NCI-H1436 (cell line): ENCODE measurements around the gene BLVRA.
"Not testable (repeated sequence)": the region's sequence is repeated elsewhere in the genome, so short reads cannot be mapped to it uniquely, and the experiment has no call there.

ENCODE experiments used
- DNase-seq: peaks from one replicate; lab custom pipeline; 2025; lab: John Stamatoyannopoulos, UW

Gene BLVRA

GRCh38 chr7:43769791-43770465, 11.4 kb downstream of the BLVRA start:
- no peak for DNase-seq

DNA sequence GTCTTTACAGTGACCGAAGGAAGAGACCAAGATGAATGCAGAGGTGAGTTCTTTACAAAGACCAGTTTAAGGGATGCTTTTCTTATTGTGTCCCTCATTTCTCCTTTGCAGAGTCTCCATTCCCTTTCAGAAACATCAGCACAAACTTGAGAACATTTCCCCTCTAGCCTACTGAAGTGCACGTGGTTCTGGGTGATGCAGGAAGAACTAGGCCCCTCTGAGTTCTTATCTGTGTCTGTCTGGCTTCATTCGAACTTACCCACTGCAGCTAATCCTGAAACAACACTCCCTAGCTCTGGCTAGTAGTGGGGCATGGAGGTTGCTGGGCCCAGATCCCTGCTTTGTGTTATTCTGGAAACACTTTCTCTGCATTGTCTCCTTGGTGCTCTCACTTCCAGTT, 12.6 kb downstream of the BLVRA start:
- DNase-seq = no peak

- no peak for DNase-seq
Measured at GRCh38 chr7:43771573-43771972, 13.1 kb downstream of the BLVRA start.

DNA sequence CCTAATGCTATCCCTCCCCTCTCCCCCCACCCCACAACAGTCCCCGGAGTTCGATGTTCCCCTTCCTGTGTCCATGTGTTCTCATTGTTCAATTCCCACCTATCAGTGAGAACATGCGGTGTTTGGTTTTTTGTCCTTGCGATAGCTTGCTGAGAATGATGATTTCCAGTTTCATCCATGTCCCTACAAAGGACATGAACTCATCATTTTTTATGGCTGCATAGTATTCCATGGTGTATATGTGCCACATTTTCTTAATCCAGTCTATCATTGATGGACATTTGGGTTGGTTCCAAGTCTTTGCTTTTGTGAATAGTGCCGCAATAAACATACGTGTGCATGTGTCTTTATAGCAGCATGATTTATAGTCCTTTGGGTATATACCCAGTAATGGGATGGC, 14.8 kb downstream of the BLVRA start:
- not testable (repeated sequence) for DNase-seq

GRCh38 chr7:43775255-43775654, 16.8 kb downstream of the BLVRA start:
- not testable (repeated sequence) for DNase-seq

DNA sequence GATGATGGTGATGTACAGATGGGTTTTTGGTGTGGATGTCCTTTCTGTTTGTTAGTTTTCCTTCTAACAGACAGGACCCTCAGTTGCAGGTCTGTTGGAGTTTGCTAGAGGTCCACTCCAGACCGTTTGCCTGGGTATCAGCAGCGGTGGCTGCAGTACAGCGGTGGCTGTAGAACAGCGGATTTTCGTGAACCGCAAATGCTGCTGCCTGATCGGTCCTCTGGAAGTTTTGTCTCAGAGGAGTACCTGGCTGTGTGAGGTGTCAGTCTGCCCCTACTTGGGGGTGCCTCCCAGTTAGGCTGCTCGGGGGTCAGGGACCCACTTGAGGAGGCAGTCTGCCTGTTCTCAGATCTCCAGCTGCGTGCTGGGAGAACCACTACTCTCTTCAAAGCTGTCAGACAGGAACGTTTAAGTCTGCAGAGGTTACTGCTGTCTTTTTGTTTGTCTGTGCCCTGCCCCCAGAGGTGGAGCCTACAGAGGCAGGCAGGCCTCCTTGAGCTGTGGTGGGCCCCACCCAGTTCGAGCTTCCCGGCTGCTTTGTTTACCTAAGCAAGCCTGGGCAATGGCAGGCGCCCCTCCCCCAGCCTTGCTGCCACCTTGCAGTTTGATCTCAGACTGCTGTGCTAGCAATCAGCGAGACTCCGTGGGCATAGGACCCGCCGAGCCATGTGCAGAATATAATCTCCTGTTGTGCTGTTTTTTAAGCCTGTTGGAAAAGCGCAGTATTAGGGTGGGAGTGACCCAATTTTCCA, 20.0 kb downstream of the BLVRA start:
- DNase-seq = not testable (repeated sequence)

DNA sequence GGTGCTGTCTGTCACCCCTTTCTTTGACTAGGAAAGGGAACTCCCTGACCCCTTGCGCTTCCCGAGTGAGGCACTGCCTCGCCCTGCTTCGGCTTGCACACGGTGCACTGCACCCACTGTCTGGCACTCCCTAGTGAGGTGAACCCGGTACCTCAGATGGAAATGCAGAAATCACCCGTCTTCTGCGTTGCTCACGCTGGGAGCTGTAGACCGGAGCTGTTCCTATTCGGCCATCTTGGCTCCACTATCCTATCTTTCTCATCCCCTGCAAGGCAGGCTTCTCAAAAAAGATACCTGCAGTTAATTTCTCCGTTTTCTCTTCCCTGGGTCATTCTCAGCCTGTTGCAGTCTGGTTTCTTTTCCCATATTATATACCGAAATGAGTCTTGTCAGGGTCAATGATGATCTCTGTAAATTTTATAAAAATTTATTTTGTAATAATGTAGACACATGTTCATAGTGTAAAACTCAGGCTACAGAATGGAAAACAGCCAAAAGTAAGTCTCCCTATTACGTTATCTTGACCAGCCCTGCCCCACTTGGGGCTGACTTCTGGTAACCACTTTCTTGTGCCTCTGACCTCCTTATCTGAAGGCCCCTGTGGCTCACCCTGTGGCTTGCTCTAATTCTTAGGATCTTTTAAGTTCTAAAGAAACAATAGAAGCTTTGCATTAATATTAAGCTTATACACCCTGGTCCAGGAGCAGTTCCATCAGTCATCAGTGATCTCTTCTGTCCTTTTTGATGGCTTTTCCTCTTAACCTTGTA, 20.7 kb downstream of the BLVRA start:
- DNase-seq = no peak

DNA sequence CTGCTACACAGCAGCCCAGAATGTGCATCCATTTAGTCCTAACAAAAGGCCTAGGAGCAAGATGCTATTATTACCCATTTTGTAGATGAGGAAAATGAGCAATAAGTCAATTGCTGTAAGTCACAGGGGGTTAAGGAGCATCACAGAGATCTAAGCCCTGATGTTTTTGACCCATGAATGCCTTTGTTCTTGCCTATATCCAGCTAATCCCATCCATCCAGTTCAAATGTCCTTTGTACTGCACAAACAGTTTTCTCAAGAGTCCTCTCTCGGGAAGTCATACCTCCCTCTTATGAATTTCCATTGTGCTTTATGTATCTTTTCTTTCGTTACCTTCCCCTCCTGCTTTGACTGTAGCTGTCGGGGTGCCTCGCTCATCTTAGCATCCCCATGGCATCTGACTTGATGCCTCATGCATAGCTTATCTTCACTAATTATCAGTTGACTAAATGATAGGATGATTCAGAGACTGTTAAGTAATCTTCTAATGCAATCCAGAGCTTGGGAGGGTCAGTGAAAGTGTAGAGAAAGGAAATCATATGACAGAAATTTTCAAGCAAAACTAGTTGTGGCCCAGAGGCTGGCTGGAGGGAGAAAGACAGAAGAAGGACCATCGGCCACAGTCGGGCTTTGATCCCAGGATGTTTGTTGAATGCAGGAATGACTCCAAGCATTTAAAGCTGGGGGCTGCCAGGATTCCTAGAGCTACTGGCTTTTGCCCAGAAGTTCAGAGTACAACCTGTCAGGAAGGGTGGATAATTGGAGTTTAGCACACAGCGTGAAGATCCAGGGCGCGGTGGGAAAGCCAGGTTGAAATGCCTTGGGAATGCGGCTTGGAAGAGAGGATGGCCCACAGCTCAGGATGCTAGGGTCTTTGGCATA, 23.5 kb downstream of the BLVRA start:
- DNase-seq = no peak

DNA sequence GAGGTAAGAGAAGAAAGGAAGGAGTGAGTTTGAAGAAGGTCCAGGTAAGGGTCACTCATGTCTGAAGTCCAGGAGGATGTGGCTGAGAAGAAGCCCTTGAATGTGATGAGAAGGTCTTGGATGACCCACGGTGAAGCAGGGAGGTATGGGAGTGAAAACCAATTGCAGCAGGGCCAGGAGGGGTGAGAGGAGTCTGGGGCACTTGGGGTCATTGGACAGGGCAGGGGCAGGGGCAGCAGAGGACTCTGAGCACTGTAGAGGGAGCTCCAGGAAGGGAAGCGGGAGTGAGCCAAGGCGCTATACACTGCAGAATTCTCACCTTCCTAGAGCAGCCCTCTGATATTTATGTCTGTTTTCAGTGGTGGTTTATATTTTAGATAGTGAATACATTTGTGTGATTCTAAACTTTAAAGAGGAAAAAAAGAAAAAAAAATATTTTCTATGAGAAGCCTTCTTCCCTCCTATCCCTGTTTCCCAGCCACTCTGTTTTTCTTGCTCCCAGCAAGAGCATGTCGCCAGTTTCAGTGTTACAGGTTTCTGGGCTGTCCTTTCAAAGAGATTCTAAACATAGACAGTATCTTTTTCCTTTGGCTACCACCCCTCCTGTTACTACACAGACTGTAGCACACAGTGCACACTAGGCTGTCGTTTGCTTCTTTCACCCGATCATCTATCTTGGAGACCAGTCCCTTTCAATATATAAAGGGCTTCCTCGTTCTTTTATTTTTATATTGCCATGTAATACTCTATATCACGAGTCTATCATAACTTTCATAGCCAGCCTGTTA, 24.5 kb downstream of the BLVRA start:
- no peak for DNase-seq

- DNase-seq = no peak
Measured at GRCh38 chr7:43784030-43784584, 25.6 kb downstream of the BLVRA start.

DNA sequence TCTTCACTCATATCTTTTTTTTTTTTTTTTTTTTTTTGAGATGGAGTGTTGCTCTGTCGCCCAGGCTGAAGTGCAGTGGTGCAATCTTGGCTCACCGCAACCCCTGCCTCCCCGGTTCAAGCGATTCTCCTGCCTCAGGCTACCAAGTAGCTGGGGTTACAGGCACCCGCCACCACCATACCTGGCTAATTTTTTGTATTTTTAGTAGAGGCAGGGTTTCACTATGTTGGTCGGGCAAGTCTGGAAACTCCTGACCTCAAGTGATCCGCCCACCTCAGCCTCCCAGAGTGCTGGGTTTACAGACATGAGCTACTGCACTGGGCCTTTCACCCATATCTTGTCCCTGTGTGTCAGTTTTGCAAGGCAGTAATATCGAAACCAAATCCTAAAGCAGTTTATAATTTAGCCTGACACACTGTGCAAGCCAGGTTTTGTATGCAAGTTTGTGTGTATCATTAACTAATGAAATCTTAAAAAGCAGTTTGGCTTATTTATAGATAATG, 26.2 kb downstream of the BLVRA start:
- DNase-seq = not testable (repeated sequence)

GRCh38 chr7:43785420-43785819, 26.9 kb downstream of the BLVRA start:
- DNase-seq = no peak

- DNase-seq = no peak
Measured at GRCh38 chr7:43787771-43788170, 29.3 kb downstream of the BLVRA start.

GRCh38 chr7:43790006-43790405, 31.5 kb downstream of the BLVRA start:
- no peak for DNase-seq

GRCh38 chr7:43790834-43791233, 32.4 kb downstream of the BLVRA start:
- no peak for DNase-seq

DNA sequence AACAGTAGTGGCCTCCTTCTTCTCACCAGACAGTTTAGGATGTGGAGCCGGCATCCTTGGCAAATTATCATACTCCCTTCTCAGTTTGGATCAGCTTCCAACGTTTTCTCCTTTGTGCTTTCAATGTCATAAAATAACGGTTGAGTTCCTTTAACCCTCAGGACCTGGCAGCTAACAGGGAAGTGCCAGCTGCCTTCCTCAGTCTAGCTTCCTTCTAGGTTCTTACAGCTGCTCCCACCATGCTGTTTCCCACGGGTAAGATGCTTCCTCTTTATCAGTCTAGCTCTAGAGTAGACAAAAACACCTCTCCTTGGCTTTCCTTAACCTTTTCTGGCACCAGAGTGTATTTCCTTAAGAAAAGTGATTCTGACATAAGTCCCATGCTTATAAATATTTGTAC, 33.2 kb downstream of the BLVRA start:
- DNase-seq = no peak

DNA sequence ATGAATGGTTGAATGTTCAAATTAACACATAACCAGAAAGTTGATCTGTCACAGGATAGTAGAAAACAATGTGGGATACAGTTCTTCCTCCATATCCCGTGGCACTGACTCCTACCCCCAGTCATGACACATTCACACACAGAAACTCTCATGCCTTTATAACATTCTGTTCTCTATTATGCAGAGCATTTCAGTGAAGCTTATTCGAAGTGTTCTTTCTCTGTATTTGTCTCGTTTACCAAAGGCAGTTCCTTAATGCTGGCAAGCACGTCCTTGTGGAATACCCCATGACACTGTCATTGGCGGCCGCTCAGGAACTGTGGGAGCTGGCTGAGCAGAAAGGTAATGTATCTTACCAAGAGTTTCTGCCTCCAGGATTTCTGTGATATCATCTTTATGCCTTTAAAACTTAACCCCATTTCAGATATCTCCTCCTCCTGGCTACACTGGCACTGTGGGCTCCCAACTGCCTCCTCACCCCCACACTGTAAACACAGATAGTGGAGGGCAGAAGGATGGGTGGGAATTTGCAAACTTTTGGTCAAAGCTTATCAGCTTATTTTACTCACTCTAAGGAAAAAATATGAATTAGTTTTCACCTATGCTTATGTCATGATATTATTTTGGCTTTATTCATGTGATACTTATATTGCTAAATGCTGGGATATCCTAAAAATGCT, 34.1 kb downstream of the BLVRA start:
- DNase-seq = no peak

- no peak for DNase-seq
Measured at GRCh38 chr7:43799605-43800004, 41.1 kb downstream of the BLVRA start.

GRCh38 chr7:43803865-43804264, 45.4 kb downstream of the BLVRA start:
- DNase-seq = no peak

DNA sequence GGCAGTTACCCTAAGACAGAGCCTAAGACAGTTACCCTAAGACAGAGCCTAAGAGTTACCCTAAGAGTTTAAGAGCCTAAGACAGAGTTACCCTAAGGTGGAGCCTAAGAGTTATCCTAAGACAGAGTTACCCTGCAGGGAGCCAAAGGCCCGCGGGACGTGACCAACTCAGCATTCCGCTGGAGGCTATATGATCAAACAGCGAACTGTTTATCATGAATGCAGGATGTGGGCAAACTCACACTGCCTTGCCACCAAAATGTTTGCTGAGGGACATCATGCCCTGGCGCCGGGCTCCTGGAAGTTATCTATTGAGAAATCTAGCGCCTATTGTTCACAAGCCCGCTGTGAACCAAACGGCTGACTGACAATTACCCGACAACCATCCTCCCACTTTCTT, 49.9 kb downstream of the BLVRA start:
- DNase-seq = no peak
